ENCODE measurements around the gene PACS2. TPM values are rescaled to one million over a fixed set of nuclear protein-coding genes. Genes with fewer than 3 reads are reported as not detected.

PACS2 gene
- total and polyA plus RNA-seq, 2 of the 8 experiments (the other 6 are each of a cell fraction or from before 2014, with no cell fraction given) = 38.0 to 62.8 TPM

DNA sequence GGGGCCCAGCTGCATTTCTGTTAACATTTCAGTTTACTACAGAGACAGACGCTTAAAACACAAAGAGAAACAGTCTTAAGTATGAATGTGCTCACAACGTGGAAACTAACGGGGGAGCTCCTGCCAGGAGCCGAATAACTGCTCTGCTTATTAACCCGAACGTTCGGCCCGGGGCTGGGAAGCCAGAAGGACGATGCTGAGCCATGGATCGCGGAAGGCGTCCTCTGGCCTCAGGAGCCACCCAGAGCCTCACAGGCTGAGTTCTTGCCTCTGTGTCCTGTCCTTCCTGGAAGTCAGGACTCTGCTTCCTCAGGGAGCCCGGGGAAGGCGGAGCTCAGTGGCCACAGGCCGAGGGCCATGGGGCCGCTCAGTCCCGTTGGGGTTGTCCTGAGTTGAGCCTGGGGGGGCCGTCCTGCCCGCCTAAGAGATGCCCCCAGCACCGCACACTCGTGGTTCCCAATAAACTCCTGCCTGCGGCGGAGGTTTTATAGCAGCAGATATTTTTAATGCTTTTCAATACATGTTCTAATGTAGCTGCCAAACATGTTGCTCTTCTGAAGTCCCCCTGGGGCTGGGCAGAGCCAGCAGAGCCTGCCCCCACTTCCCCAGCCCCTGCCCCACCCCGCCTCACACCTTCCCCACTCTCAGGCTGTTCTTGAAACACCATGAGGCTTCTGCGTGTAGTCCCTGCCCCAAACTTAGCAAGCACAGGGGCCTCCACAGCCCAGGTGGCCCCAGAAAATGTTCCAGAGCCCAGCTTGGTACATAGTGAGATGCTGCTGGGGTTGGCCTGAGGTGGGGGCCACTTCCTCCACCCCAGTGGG is 80.4 kb downstream of the PACS2 start:
- no peak overlapping the region for H3K23ac ChIP-seq (ENCODE audit: insufficient read length)
- CTCF ChIA-PET (ENCODE audit: partially characterized antibody) = interaction anchor here (1.0 to 1.1 kb wide), 2 partner anchors 76 to 201 kb away, joined by 3 read pairs; no protein-coding TSS in a partner anchor
- peaks cover 0 to 9% (median 3%) of the 10 kb centered on the region in 4 experiments; a peak in 4 of 7 replicates for H3K4me1 ChIP-seq (replicated peaks in 1 of 4; ENCODE audit: control insufficient read depth in 3 of 4, insufficient read depth in 4 of 4, low read length in 3 of 4)
- DNase-seq (ENCODE audit: low read depth in 1 of 2, low spot score in 2 of 2) (no peak), FAIRE-seq (no peak)
- H3K79me1 ChIP-seq (ENCODE audit: low read depth, low read length) = no peaks in the 10 kb centered on the region; the same call in 1 of the 2 replicates
- no peak overlapping the region for H2BK20ac ChIP-seq (ENCODE audit: low read length)
- peaks cover 0 to 15% (median 7%) of the 10 kb centered on the region in 4 experiments; a peak in 3 of 7 replicates for H3K27me3 ChIP-seq (replicated peaks in 1 of 4; ENCODE audit: control insufficient read depth in 3 of 4, extremely low read depth in 1 of 4, insufficient read depth in 3 of 4, low read length in 3 of 4)
- H2AK5ac ChIP-seq (ENCODE audit: low read depth, low read length) = no peak overlapping the region
- no peak overlapping the region for H3K4me2 ChIP-seq (ENCODE audit: insufficient read depth in 1 of 2, low read depth in 2 of 2, low read length in 2 of 2)
- POLR2A ChIA-PET (ENCODE audit: partially characterized antibody) = interaction anchor here (0.8 to 2.1 kb wide), 2 partner anchors 10 to 37 kb away, joined by 4 to 5 read pairs; no protein-coding TSS in a partner anchor
- H3K18ac ChIP-seq (ENCODE audit: extremely low read depth, low read length) = no peak overlapping the region
- peaks cover 8 to 20% of the 10 kb centered on the region in 2 experiments; a peak in 3 of 4 replicates for H3K9me3 ChIP-seq (ENCODE audit: insufficient read depth in 2 of 2, low read depth in 1 of 2, low read length in 1 of 2)
- no peak overlapping the region for H2BK120ac ChIP-seq (replicated peaks; ENCODE audit: low read depth, low read length)
- no peak overlapping the region for H2BK15ac ChIP-seq (ENCODE audit: low read length)
- 91% methylated on average over 23 of the region's 25 CpGs; no CpG with 5 or more reads in 1 of the 2 experiments for WGBS, 2 experiments (ENCODE audit: extremely low coverage in 1 of 2, insufficient coverage in 1 of 2, insufficient read length in 1 of 2, insufficient replicate concordance in 2 of 2, low coverage in 1 of 2, low lambda C conversion rate in 2 of 2, missing lambda C conversion rate in 1 of 2)
- no peak overlapping the region for H4K91ac ChIP-seq (replicated peaks; ENCODE audit: insufficient read length, low read length)
- no peak overlapping the region for H3K4me3 ChIP-seq (ENCODE audit: extremely low read depth in 1 of 4, insufficient read depth in 2 of 4, low read depth in 3 of 4, low read length in 4 of 4)
- no peak overlapping the region for H2BK5ac ChIP-seq (ENCODE audit: low read depth, low read length)
- H4K20me1 ChIP-seq (replicated peaks in 1 of 2; ENCODE audit: control insufficient read depth in 1 of 2, insufficient read depth in 2 of 2, low read length in 2 of 2) = no peaks in the 10 kb centered on the region
- no peak overlapping the region for H3K56ac ChIP-seq (replicated peaks; ENCODE audit: insufficient read length, low read depth, low read length)
- H3K14ac ChIP-seq (ENCODE audit: insufficient read length) = no peak overlapping the region
- peaks cover 0 to 7% (median 2%) of the 10 kb centered on the region in 4 experiments; a peak in 4 of 8 replicates for H3K36me3 ChIP-seq (ENCODE audit: control insufficient read depth in 2 of 4, insufficient read depth in 4 of 4, low read length in 3 of 4)
- H2AFZ ChIP-seq (ENCODE audit: low read length) = no peak overlapping the region
- H3K23me2 ChIP-seq (ENCODE audit: low read depth, low read length) = peaks cover 3% of the 10 kb centered on the region; the same call in 1 of the 2 replicates
- no peak overlapping the region; the same call in 1 of the 2 replicates for H4K8ac ChIP-seq (ENCODE audit: extremely low read depth, insufficient read depth, low read length)
- no peaks in the 10 kb centered on the region for H3K79me2 ChIP-seq (ENCODE audit: control insufficient read depth in 1 of 2, insufficient read depth in 2 of 2, low read length in 2 of 2)
- no peak overlapping the region for H2BK12ac ChIP-seq (ENCODE audit: low read depth, low read length)
- H3K9ac ChIP-seq (replicated peaks in 1 of 4; ENCODE audit: extremely low read depth in 1 of 4, low read depth in 3 of 4, low read length in 3 of 4) = no peak overlapping the region
- no peak overlapping the region for H3K4ac ChIP-seq (replicated peaks; ENCODE audit: insufficient read length, low read depth, low read length)
- no peak overlapping the region for H3K27ac ChIP-seq (ENCODE audit: low read depth, low read length)
- no peak overlapping the region for H4K5ac ChIP-seq (ENCODE audit: insufficient read length, low read depth, low read length)
- TF ChIP-seq ASH2L (IDR thresholded peaks at IDR 0.05; ENCODE audit: low read length) = no peak
- TF ChIP-seq JUN (IDR thresholded peaks at IDR 0.05; ENCODE audit: low read depth, low read length) = no peak
- TF ChIP-seq KDM1A (IDR thresholded peaks at IDR 0.05; ENCODE audit: borderline replicate concordance, low read length) = no peak
- TF ChIP-seq PHF8 (conservative IDR thresholded peaks at IDR 0.05; ENCODE audit: low read depth, low read length) = no peak
- TF ChIP-seq HDAC6 (IDR thresholded peaks at IDR 0.05; ENCODE audit: low read depth, low read length) = no peak
- no peak for TF ChIP-seq EZH2 (IDR thresholded peaks at IDR 0.05; ENCODE audit: low read depth, low read length, severe bottlenecking)
- no peak for TF ChIP-seq KDM5A (IDR thresholded peaks at IDR 0.05; ENCODE audit: low read length)
- no peak for TF ChIP-seq CBX8 (IDR thresholded peaks at IDR 0.05; ENCODE audit: borderline replicate concordance, low read depth, low read length)
- TF ChIP-seq, protein P1, sequence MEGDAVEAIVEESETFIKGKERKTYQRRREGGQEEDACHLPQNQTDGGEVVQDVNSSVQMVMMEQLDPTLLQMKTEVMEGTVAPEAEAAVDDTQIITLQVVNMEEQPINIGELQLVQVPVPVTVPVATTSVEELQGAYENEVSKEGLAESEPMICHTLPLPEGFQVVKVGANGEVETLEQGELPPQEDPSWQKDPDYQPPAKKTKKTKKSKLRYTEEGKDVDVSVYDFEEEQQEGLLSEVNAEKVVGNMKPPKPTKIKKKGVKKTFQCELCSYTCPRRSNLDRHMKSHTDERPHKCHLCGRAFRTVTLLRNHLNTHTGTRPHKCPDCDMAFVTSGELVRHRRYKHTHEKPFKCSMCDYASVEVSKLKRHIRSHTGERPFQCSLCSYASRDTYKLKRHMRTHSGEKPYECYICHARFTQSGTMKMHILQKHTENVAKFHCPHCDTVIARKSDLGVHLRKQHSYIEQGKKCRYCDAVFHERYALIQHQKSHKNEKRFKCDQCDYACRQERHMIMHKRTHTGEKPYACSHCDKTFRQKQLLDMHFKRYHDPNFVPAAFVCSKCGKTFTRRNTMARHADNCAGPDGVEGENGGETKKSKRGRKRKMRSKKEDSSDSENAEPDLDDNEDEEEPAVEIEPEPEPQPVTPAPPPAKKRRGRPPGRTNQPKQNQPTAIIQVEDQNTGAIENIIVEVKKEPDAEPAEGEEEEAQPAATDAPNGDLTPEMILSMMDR (IDR thresholded peaks at IDR 0.05; ENCODE audit: control extremely low read depth in 1 of 3, insufficient read depth in 1 of 3, low read depth in 1 of 3, low read length in 3 of 3) = no peak

Data from H1 (cell line).